ENCODE results near the gene HEXIM2. TPM values are rescaled to one million over a fixed set of nuclear protein-coding genes. Genes with fewer than 3 reads are reported as not detected.

Gene HEXIM2
- total and polyA plus RNA-seq, 2 of the 13 experiments (the other 11 are each of a cell fraction or from before 2014, with no cell fraction given), result 27.1 to 32.4 TPM

DNA sequence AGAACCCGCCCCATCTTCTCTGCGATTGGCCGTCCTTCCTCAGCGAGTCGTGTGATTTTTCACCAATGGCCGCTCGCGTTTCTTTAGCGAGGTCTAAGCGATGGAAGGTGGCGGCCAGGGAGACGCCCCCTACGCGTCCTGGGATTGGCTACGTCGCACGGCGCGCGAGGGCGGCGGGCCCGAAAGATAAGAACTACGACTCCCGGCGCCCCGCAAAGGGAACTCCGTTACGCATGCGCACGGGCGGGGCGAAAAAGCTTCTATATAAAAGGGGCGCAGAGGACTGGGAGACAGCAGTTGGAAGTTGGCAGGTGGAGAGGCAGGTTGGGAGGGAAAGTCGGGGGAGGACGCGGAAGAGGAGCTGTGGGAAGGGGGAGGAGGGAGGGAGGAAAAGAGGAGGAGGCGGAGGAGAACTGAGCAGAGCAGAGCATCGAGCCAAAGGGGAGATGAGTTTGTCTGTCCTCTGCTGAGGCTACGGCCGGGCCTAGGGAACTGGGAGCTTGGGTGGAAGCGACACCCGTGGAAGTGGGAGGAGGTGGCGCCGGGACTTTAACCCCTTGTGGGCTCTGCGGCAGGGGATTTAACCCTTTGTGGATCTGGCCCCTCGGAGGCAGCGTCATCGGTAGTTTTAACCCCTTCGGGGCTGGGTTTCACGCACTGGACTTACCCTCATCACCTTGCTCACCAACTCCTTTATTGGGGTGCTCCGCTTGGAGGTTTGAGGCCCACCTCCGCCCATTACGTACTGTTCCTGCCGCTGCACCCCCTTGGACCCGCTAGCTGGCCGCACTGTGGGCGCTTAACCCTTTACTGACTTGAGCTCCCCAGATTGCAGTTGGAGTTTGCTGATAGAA is 13.3 kb upstream of the HEXIM2 start, which contains the start of gene HEXIM1 (continued):
- peak; percentile 94 for TF ChIP-seq MTA1 (CRISPR knock-in tag; IDR thresholded peaks at IDR 0.05; ENCODE audit: borderline replicate concordance)
- TF ChIP-seq, protein P1, sequence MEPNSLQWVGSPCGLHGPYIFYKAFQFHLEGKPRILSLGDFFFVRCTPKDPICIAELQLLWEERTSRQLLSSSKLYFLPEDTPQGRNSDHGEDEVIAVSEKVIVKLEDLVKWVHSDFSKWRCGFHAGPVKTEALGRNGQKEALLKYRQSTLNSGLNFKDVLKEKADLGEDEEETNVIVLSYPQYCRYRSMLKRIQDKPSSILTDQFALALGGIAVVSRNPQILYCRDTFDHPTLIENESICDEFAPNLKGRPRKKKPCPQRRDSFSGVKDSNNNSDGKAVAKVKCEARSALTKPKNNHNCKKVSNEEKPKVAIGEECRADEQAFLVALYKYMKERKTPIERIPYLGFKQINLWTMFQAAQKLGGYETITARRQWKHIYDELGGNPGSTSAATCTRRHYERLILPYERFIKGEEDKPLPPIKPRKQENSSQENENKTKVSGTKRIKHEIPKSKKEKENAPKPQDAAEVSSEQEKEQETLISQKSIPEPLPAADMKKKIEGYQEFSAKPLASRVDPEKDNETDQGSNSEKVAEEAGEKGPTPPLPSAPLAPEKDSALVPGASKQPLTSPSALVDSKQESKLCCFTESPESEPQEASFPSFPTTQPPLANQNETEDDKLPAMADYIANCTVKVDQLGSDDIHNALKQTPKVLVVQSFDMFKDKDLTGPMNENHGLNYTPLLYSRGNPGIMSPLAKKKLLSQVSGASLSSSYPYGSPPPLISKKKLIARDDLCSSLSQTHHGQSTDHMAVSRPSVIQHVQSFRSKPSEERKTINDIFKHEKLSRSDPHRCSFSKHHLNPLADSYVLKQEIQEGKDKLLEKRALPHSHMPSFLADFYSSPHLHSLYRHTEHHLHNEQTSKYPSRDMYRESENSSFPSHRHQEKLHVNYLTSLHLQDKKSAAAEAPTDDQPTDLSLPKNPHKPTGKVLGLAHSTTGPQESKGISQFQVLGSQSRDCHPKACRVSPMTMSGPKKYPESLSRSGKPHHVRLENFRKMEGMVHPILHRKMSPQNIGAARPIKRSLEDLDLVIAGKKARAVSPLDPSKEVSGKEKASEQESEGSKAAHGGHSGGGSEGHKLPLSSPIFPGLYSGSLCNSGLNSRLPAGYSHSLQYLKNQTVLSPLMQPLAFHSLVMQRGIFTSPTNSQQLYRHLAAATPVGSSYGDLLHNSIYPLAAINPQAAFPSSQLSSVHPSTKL (CRISPR knock-in tag; IDR thresholded peaks at IDR 0.05), result peak; percentile 78
- no peak; the same call in 1 of the 2 replicates for TF ChIP-seq MBD4 (IDR thresholded peaks at IDR 0.05; ENCODE audit: borderline replicate concordance, low read length)
- TF ChIP-seq IRX3 (CRISPR knock-in tag; IDR thresholded peaks at IDR 0.05; ENCODE audit: borderline replicate concordance, low read depth), result peak; percentile 91
- no peak for TF ChIP-seq ZNF468 (CRISPR knock-in tag; IDR thresholded peaks at IDR 0.05)
- TF ChIP-seq KLF6 (CRISPR knock-in tag; IDR thresholded peaks at IDR 0.05), result peak; percentile 94
- 0 out of 2 replicates have a peak, but pooled peaks have one; percentile 28 for TF ChIP-seq ZNF7 (CRISPR knock-in tag; IDR thresholded peaks at IDR 0.05)
- TF ChIP-seq YY1 (IDR thresholded peaks at IDR 0.05; ENCODE audit: insufficient read depth, insufficient replicate concordance, low read depth, low read length), result peak; percentile 77
- 0 out of 2 replicates have a peak, but pooled peaks have one; percentile 26 for TF ChIP-seq ZBTB33 (CRISPR knock-in tag; IDR thresholded peaks at IDR 0.05)
- TF ChIP-seq KDM3A (CRISPR knock-in tag; IDR thresholded peaks at IDR 0.05; ENCODE audit: low read depth), result peak; percentile 98
- TF ChIP-seq CEBPG (CRISPR knock-in tag; IDR thresholded peaks at IDR 0.05), result no peak; the same call in 1 of the 2 replicates
- TF ChIP-seq ZNF672 (CRISPR knock-in tag; IDR thresholded peaks at IDR 0.05), result peak; percentile 98
- TF ChIP-seq HOXA5 (CRISPR knock-in tag; IDR thresholded peaks at IDR 0.05), result 0 out of 2 replicates have a peak, but pooled peaks have one; percentile 88
- TF ChIP-seq, protein P2, sequence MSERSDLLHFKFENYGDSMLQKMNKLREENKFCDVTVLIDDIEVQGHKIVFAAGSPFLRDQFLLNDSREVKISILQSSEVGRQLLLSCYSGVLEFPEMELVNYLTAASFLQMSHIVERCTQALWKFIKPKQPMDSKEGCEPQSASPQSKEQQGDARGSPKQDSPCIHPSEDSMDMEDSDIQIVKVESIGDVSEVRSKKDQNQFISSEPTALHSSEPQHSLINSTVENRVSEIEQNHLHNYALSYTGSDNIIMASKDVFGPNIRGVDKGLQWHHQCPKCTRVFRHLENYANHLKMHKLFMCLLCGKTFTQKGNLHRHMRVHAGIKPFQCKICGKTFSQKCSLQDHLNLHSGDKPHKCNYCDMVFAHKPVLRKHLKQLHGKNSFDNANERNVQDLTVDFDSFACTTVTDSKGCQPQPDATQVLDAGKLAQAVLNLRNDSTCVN (CRISPR knock-in tag; IDR thresholded peaks at IDR 0.05; ENCODE audit: borderline replicate concordance), result peak; percentile 73; the same call in 1 of the 2 replicates
- TF ChIP-seq NR2F6 (IDR thresholded peaks at IDR 0.05), result no peak
- peak; percentile 54 for TF ChIP-seq NR2F6 (CRISPR knock-in tag; IDR thresholded peaks at IDR 0.05)
- 0 out of 2 replicates have a peak, but pooled peaks have one; percentile 47 for TF ChIP-seq TBP (CRISPR knock-in tag; IDR thresholded peaks at IDR 0.05)
- TF ChIP-seq ZNF746 (CRISPR knock-in tag; IDR thresholded peaks at IDR 0.05), result peak; percentile 94
- peak; percentile 95 for TF ChIP-seq ZNF275 (CRISPR knock-in tag; IDR thresholded peaks at IDR 0.05; ENCODE audit: borderline replicate concordance)
- TF ChIP-seq PCBP1 (IDR thresholded peaks at IDR 0.05; ENCODE audit: borderline replicate concordance, low read depth, low read length), result peak; percentile 99
